BJ (cell line): ENCODE measurements around the gene CALCOCO1. TPM values are rescaled to one million over a fixed set of nuclear protein-coding genes. Genes with fewer than 3 reads are reported as not detected.

Experiments used
- CTCF ChIA-PET: fragments of 350-600 bp; formaldehyde crosslinking; extraction: SDS; loops from one replicate; lab custom pipeline; 2021; ENCODE audit warnings: antibody characterized with exemption, inconsistent platforms; lab: Yijun Ruan, JAX
- POLR2A ChIA-PET: fragments of 300-600 bp; sonication (Branson Sonifier 250); formaldehyde crosslinking; extraction: SDS; loops from one replicate; lab custom pipeline; 2021; ENCODE audit warnings: antibody characterized with exemption; lab: Charles Lee
- DNase-seq: peaks from one replicate; pipeline ENCODE4 v3.0.0-alpha.2; 2011; ENCODE audit warnings: low read depth
- H3K27me3 ChIP-seq: 2 replicates; pipeline ENCODE4 v1.6.0; 2011; ENCODE audit warnings: low read length; ENCODE audit not compliant: control insufficient read depth, insufficient read depth
- H3K36me3 ChIP-seq: 2 replicates; pipeline ENCODE4 v1.5.1; 2011; ENCODE audit warnings: low read length; ENCODE audit not compliant: control insufficient read depth, insufficient read depth
- H3K4me3 ChIP-seq: 2 replicates; pipeline ENCODE4 v1.5.1; 2011; ENCODE audit warnings: low read depth, mild to moderate bottlenecking, control low read depth, low read length
- CTCF ChIP-seq: IDR thresholded peaks from 2 replicates; pipeline ENCODE4 v1.5.1; 2011; ENCODE audit warnings: low read depth, mild to moderate bottlenecking, control low read depth, inconsistent platforms, low read length, moderate library complexity; ENCODE audit not compliant: insufficient read depth
- polyA plus RNA-seq: library from polyadenylated mRNA; depleted of rRNA; stranded (reverse); fragments of >200 nt; gene quantifications from 2 replicates; pipeline ENCODE4 v1.2.3, GENCODE V29; 2011; rRNA removed

CALCOCO1 gene
- polyA plus RNA-seq, 1 experiment: 206 TPM

GRCh38 chr12:53659011-53659551, 68.2 kb downstream of the CALCOCO1 start:
- H3K36me3 ChIP-seq: 0 out of 2 replicates have a peak, but pooled peaks cover 1% of the 10 kb centered on the region
- H3K4me3 ChIP-seq: no peak overlapping the region
- DNase-seq: no peak
- TF ChIP-seq CTCF: no peak
- ChIA-PET CTCF (interaction anchor here (0.8 to 1.8 kb wide), 2 partner anchors 17 to 90 kb away, joined by 3 to 8 read pairs; partner anchors contain the start of gene ATP5MC2), POLR2A (interaction anchor here (0.5 to 0.6 kb wide), 3 partner anchors 9 to 158 kb away, joined by 3 to 4 read pairs (median 4); partner anchors contain the start of gene TARBP2)
- no peaks in the 10 kb centered on the region for H3K27me3 ChIP-seq

Other genes with a start within 250 kb of the CALCOCO1 start
- 43.9 and 61.2 TPM in 2 replicates for gene MAP3K12, start 228.0 kb downstream of the CALCOCO1 start, polyA plus RNA-seq
- gene TARBP2, start 226.2 kb downstream of the CALCOCO1 start, polyA plus RNA-seq: 33.9 and 44.9 TPM in 2 replicates
- not detected in 2 replicates for gene NPFF, start 220.0 kb downstream of the CALCOCO1 start, polyA plus RNA-seq
- 21.8 and 22.9 TPM in 2 replicates for gene ATF7, start 101.1 kb downstream of the CALCOCO1 start, polyA plus RNA-seq
- gene ATP5MC2, start 51.4 kb downstream of the CALCOCO1 start, polyA plus RNA-seq: 356 and 381 TPM in 2 replicates
- not detected in 2 replicates for gene CISTR, start 24.5 kb upstream of the CALCOCO1 start, polyA plus RNA-seq
- 1.0 and 1.1 TPM in 2 replicates for gene HOXC13, start 211.4 kb upstream of the CALCOCO1 start, polyA plus RNA-seq
- 0.05 and 0.06 TPM in 2 replicates for gene HOXC12, start 227.5 kb upstream of the CALCOCO1 start, polyA plus RNA-seq
- 3.2 and 4.9 TPM in 2 replicates for gene HOXC11, start 245.7 kb upstream of the CALCOCO1 start, polyA plus RNA-seq
- 11.4 and 18.9 TPM in 2 replicates for gene HOTAIR, start 247.5 kb upstream of the CALCOCO1 start, polyA plus RNA-seq